Measurements from ENCODE around the gene ESYT2. TPM values are rescaled to one million over a fixed set of nuclear protein-coding genes. Genes with fewer than 3 reads are reported as not detected.

ESYT2 gene
- polyA plus RNA-seq, 1 of the 3 experiments (the other 2 are of a cell fraction), result 34.2 TPM

DNA sequence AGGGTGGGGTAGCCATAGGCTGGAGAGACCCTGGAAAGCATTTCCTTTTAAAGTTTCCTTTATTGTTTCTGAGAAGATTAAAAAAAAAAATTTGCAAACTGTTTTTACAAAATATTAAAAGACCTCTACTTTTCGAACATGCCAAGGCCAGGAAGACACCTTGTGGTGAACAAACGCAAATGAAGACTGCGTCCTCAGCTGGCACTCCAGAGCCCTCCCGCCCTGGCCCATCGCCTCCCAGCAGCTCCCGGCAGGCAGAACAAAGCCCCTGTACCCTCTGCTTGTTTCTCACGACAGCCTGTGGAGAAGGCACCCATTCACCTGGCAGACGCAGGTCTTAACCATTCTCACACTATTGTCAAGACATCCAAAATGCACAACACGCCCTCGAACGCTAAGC, 56.4 kb downstream of the ESYT2 start:
- Histone ChIP-seq H3K9me3 (no peaks in the 10 kb centered on the region), H3K4me2 (no peak overlapping the region), H3K36me3 (replicated peaks in 1 of 2; ENCODE audit: control insufficient read depth in 1 of 2, insufficient read depth in 2 of 2, low read length in 1 of 2) (peaks cover 25 to 40% of the 10 kb centered on the region in 2 experiments), H3K9ac (no peak overlapping the region), H3K79me2 (ENCODE audit: insufficient read depth) (peaks cover 6% of the 10 kb centered on the region), H3K27ac (ENCODE audit: low read depth in 2 of 2, low read length in 1 of 2) (no peak overlapping the region), H3K4me3 (ENCODE audit: low read depth in 2 of 2, low read length in 1 of 2) (no peak overlapping the region), H3K27me3 (ENCODE audit: insufficient read depth) (no peaks in the 10 kb centered on the region), H3K4me1 (ENCODE audit: control insufficient read depth in 1 of 2, insufficient read depth in 2 of 2, low read depth in 1 of 2, low read length in 1 of 2) (no peaks in the 10 kb centered on the region; a peak in 1 of 4 replicates), H3F3A (replicated peaks; ENCODE audit: insufficient read depth) (peaks cover 6% of the 10 kb centered on the region), H4K20me1 (ENCODE audit: insufficient read depth) (no peaks in the 10 kb centered on the region), H2AFZ (ENCODE audit: low read depth) (no peak overlapping the region), H3K9me2 (no peaks in the 10 kb centered on the region)
- 98% methylated on average over 11 of the region's 11 CpGs for WGBS (ENCODE audit: low lambda C conversion rate)
- DNase-seq, result no peak
- TF ChIP-seq IRF3 (IDR thresholded peaks at IDR 0.05; ENCODE audit: low read depth, low read length) (no peak), ELF1 (IDR thresholded peaks at IDR 0.05) (no peak), SIN3A (IDR thresholded peaks at IDR 0.05; ENCODE audit: borderline replicate concordance, low read depth, low read length) (no peak), RAD21 (IDR thresholded peaks at IDR 0.05; ENCODE audit: low read length) (peak; percentile 17; the same call in 1 of the 2 replicates), YY1 (IDR thresholded peaks at IDR 0.05; ENCODE audit: low read depth) (no peak), FOSL2 (IDR thresholded peaks at IDR 0.05; ENCODE audit: borderline replicate concordance, low read depth) (no peak), FOXM1 (IDR thresholded peaks at IDR 0.05; ENCODE audit: low read depth) (no peak)
- POLR2A ChIA-PET, result no interaction called here
- CTCF ChIA-PET, result interaction anchor here (1.0 kb wide), 1 partner anchor 44 kb away, joined by 3 read pairs; no protein-coding TSS in a partner anchor

DNA sequence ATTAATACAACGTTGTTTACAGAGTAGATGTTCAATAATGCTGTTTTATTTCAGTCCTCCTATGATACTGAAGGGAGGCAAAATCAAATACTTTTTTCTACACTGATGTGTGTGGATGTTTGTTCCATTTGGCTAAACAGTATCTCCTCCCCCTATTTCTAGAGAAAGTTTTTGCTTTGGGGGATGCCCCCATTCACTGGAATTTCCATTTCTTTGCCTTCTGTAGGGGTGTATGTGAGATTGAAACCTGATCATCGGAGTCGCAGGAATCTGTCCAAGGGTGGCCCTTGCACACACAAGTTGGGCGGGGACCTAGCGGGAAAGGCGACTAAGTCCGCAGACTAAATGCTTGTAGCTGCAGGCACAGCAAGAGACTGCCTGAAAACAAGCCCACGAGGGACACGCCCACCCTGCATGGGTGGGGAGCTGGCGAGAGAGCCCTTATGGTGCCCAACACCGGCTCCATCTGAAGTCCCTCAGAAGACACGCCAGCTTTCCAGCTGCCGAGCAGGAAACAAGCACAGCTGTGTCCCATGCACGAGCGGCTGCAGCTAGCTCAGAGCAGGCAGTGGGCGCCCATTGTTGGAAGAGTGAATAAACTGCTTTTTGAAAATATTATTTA, 58.0 kb downstream of the ESYT2 start:
- H3F3A ChIP-seq (replicated peaks; ENCODE audit: insufficient read depth), result peaks cover 6% of the 10 kb centered on the region
- H2AFZ ChIP-seq (ENCODE audit: low read depth), result no peak overlapping the region
- no peak for DNase-seq
- POLR2A ChIA-PET, result interaction anchor here (0.6 to 0.7 kb wide), 2 partner anchors 64 to 93 kb away, joined by 3 to 4 read pairs; no protein-coding TSS in a partner anchor
- 95% methylated on average over 14 of the region's 16 CpGs for WGBS (ENCODE audit: low lambda C conversion rate)
- no peak overlapping the region for H3K4me2 ChIP-seq
- H3K27ac ChIP-seq (ENCODE audit: low read depth in 2 of 2, low read length in 1 of 2), result no peak overlapping the region
- H3K79me2 ChIP-seq (ENCODE audit: insufficient read depth), result peaks cover 6% of the 10 kb centered on the region
- CTCF ChIA-PET, result interaction anchor here (0.8 kb wide), 1 partner anchor 30 kb away, joined by 4 read pairs; no protein-coding TSS in a partner anchor
- no peaks in the 10 kb centered on the region; a peak in 1 of 4 replicates for H3K4me1 ChIP-seq (ENCODE audit: control insufficient read depth in 1 of 2, insufficient read depth in 2 of 2, low read depth in 1 of 2, low read length in 1 of 2)
- no peaks in the 10 kb centered on the region for H3K9me3 ChIP-seq
- no peaks in the 10 kb centered on the region for H3K27me3 ChIP-seq (ENCODE audit: insufficient read depth)
- no peaks in the 10 kb centered on the region for H4K20me1 ChIP-seq (ENCODE audit: insufficient read depth)
- no peak overlapping the region for H3K4me3 ChIP-seq (ENCODE audit: low read depth in 2 of 2, low read length in 1 of 2)
- no peak for TF ChIP-seq RAD21 (IDR thresholded peaks at IDR 0.05; ENCODE audit: low read length)
- no peak for TF ChIP-seq POLR2AphosphoS5 (IDR thresholded peaks at IDR 0.05; ENCODE audit: low read depth, low read length)
- no peak for TF ChIP-seq MEF2A (IDR thresholded peaks at IDR 0.05; ENCODE audit: borderline replicate concordance, low read depth)
- TF ChIP-seq MXI1 (IDR thresholded peaks at IDR 0.05; ENCODE audit: low read depth, low read length), result no peak
- TF ChIP-seq TAF1 (IDR thresholded peaks at IDR 0.05; ENCODE audit: borderline replicate concordance, low read depth, low read length), result no peak
- TF ChIP-seq RXRA (IDR thresholded peaks at IDR 0.05; ENCODE audit: borderline replicate concordance, low read depth), result no peak
- TF ChIP-seq SMC3 (IDR thresholded peaks at IDR 0.05; ENCODE audit: low read depth, low read length), result no peak
- TF ChIP-seq FOXJ3 (CRISPR knock-in tag; IDR thresholded peaks at IDR 0.05), result no peak
- no peaks in the 10 kb centered on the region for H3K9me2 ChIP-seq
- peaks cover 41 to 49% of the 10 kb centered on the region in 2 experiments for H3K36me3 ChIP-seq (replicated peaks in 1 of 2; ENCODE audit: control insufficient read depth in 1 of 2, insufficient read depth in 2 of 2, low read length in 1 of 2)
- H3K9ac ChIP-seq, result no peak overlapping the region

Measured in SK-N-SH (cell line).